ENCODE results near the gene DNAJC28. TPM values are rescaled to one million over a fixed set of nuclear protein-coding genes. Genes with fewer than 3 reads are reported as not detected.

DNAJC28 gene
- total RNA-seq, 1 donor: 2.2 TPM

DNA sequence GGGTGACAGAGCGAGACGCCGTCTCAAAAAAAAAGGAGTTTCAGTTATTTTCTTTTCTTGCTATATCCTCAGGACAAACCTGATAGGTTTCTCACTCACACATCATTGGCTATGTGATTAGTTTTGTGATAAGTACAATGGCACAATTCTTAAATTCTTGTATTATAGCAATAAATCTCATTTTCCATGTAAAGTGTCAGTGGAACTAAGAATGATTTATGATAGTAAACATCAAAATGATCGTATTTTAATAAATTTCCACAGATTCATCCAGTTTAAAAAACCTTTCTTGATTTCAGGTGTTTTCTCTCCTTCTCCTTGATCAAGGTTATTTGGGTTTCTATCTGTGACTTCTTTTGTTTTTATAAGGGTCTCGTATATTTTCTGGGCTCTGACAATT lies 3.5 kb downstream of the DNAJC28 start:
- no peak for DNase-seq (ENCODE audit: low read depth)
- no peak overlapping the region for H3K4me3 ChIP-seq (ENCODE audit: low read depth, low read length)
- no peak for TF ChIP-seq CTCF (IDR thresholded peaks at IDR 0.05; ENCODE audit: insufficient read depth, low read depth, low read length)

DNA sequence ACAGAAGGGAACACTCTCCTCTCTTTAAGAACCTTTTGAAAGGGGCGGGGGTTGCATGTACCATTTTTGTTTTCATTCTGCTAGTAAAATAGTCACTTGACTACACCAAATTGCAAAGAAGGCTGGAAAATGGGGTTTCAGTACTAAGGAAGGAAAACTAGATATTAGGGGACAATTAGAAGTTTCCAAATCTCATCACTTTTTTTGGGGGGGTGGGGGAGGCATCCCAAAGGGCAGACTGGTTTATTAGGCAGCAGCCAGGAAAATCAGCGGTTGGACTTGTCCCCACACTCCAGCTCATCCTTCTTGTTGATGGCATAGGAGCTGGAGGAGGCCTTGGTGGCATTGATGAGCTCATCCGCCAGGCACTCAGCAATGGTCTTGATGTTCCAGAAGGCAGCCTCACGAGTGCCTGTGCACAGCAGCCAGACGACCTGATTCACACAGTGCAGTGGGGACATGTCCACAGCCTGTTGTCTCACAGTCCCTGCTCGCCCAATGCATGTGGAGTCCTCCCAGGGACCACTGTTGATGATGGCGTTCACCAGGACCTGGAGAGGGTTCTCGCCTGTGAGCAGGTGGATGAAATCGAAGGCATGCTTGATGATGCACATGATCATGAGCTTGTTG lies 10.1 kb downstream of the DNAJC28 start:
- TF ChIP-seq CTCF (IDR thresholded peaks at IDR 0.05; ENCODE audit: insufficient read depth, low read depth, low read length): no peak
- no peak overlapping the region for H3K4me3 ChIP-seq (ENCODE audit: low read depth, low read length)
- no peak for DNase-seq (ENCODE audit: low read depth)

DNA sequence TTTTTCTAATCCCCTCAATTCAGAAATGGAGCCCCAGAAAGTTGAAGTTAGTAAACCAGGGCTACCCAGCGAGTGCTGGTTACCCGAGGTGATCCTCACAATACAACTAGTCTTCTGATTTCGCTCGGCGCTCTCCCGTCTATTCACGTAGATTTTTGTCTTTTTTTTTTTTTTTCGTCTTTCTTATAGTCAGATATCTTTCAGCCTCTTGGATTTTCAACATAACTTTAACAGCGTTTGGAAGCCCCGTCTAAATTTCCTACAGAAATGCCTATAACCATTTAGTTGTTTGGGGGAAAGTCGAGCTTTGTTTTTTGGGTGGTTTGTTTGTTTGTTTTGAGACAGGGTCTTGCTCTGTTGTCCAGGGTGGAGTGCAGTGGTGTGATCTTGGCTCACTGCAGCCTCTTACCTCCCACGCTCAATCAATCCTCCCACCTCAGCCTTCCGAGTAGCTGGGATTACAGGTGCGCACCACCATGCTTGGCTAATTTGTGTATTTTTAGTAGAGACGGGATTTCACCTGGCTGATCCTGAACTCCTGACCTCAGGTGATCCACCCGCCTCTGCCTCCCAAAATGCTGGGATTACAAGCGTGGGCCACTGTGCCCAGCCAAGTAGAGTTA lies 10.9 kb downstream of the DNAJC28 start:
- TF ChIP-seq CTCF (IDR thresholded peaks at IDR 0.05; ENCODE audit: insufficient read depth, low read depth, low read length): no peak
- no peak for DNase-seq (ENCODE audit: low read depth)
- H3K4me3 ChIP-seq (ENCODE audit: low read depth, low read length): peak overlapping the region; percentile 75

DNA sequence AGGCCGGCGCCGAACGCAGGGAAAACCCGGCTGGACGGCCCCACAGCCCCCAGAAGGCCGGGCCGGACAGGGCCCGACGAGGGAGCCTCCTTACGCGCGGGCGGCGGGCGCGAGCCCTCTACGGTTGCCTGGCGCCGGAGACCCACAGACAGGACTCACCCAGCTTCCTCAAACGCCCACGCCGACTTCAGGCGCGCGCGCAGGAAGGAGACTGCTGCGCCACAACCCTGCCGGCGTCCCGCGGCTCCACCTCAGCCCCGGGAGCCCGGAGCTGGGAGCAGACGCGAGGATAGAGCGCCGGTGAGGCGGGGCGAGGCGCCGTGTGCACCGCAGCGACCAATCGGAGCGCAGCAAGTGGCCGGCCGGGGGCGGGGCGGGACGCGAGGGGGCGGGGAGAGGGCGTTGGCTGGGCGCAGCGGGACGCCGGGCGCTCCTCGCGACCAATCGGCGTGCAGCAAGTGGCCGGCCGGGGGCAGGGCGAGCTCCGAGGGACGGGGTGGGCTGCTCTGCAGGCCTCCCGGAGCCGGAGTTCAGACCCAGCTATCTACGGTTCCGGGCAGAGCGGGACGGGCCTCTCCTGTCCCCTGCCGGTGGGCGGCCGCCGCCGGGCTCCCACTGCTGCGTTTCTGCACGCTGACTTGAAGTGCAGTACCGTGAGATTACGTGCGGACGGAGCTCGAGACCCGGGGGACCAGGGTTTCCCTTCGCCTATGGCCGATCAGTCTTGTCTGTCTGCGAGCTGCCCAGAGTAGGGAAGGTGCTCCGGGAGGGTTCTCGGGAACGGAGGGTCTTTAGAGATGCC lies 11.6 kb downstream of the DNAJC28 start, which contains the start of gene TMEM50B:
Gene TMEM50B, minus strand, starts transcription at position 296 of the 802 bp plus-strand sequence. CDS start 11,089 bp downstream, outside the sequence.
- peak; percentile 95 for DNase-seq (ENCODE audit: low read depth)
- H3K4me3 ChIP-seq (ENCODE audit: low read depth, low read length): peak within 1 kb of the TSS; percentile 81
- TF ChIP-seq CTCF (IDR thresholded peaks at IDR 0.05; ENCODE audit: insufficient read depth, low read depth, low read length): peak; percentile 45

DNA sequence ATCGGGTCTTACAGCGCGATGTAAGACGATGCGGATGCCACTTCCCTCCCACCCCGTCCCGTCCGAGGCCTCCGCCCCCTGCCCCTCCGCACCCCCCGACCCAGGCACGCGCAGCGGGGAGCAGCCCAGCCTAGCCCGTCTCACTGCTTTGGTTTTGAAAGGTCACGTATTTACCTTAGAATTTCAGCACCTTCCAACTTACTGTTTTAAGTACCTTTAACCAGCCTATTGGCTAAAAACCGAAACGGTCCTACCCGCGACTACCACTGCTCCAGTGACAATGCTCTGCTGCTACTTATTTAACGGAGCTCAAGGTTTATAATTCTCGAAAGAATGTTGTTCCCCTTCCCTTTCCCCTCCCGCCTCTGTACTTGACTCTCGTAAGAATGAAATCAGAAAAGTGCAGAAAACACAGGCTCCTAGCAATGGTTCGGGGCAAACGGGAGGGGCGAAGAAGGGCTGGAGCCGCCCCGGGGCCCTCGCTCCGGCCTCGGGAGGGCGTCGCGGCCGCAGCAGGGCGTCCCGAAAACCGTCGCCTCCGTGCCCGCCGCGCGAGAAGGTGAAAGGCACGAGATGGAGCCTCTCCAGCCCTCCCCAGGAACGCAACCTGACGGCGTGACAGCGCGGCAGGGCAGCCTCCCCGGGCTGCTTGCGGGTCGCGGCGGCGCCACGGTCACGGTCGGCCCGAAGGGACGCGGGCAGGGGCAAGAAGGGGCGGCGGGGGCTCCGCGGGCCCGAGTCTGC lies 12.4 kb downstream of the DNAJC28 start:
- peak overlapping the region; percentile 81 for H3K4me3 ChIP-seq (ENCODE audit: low read depth, low read length)
- peak; percentile 34 for DNase-seq (ENCODE audit: low read depth)
- peak; percentile 21 for TF ChIP-seq CTCF (IDR thresholded peaks at IDR 0.05; ENCODE audit: insufficient read depth, low read depth, low read length)

- TF ChIP-seq CTCF (IDR thresholded peaks at IDR 0.05; ENCODE audit: insufficient read depth, low read depth, low read length): no peak
- no peak for DNase-seq (ENCODE audit: low read depth)
- H3K4me3 ChIP-seq (ENCODE audit: low read depth, low read length): peak overlapping the region; percentile 81
Observed at GRCh38 chr21:33478182-33478581, 13.3 kb downstream of the DNAJC28 start.
